ENCODE results near the gene NMNAT2.

GRCh38 chr1:183227422-183228346 is 190.5 kb downstream of the NMNAT2 start:
- TF ChIP-seq POLR2AphosphoS5 (IDR thresholded peaks at IDR 0.05; ENCODE audit: low read depth, low read length) (no peak), REST (IDR thresholded peaks at IDR 0.05; ENCODE audit: insufficient read depth in 1 of 2, low read depth in 2 of 2, low read length in 1 of 2) (no peak)

Measured in Panc1 (cell line).